SK-N-SH treated with all-trans-retinoic acid at 6 μM for 48 hours (cell line): Measurements from ENCODE around the gene LRP8.

ENCODE experiments used
- ATAC-seq: fragments of 200-7000 bp; cut with Tn5 transposase; 3 replicates; pipeline ENCODE4 v1.9.1; 2020; ENCODE audit warnings: mild to moderate bottlenecking, moderate library complexity
- ARNTL ChIP-seq: fragments of 450-650 bp; formaldehyde crosslinking; IDR thresholded peaks from 2 replicates; pipeline ENCODE4 v1.5.0; 2020; ENCODE audit warnings: low read depth, mild to moderate bottlenecking, moderate library complexity, borderline replicate concordance
- BACH2 ChIP-seq: fragments of 250-450 bp; sonication (Bioruptor Pico); IDR thresholded peaks from 2 replicates; pipeline ENCODE4 v1.9.0; 2021; ENCODE audit warnings: mild to moderate bottlenecking, borderline replicate concordance
- CSDC2 ChIP-seq: fragments of 250-450 bp; sonication (Bioruptor Pico); IDR thresholded peaks from 2 replicates; pipeline ENCODE4 v1.5.0; 2020; ENCODE audit warnings: mild to moderate bottlenecking, moderate library complexity
- ESRRG ChIP-seq: fragments of 250-450 bp; sonication (Bioruptor Pico); IDR thresholded peaks from 2 replicates; pipeline ENCODE4 v1.6.1; 2021; ENCODE audit warnings: mild to moderate bottlenecking
- ISL1 ChIP-seq: fragments of 250-450 bp; sonication (Bioruptor Pico); IDR thresholded peaks from 2 replicates; pipeline ENCODE4 v2.1.2; 2022; ENCODE audit warnings: mild to moderate bottlenecking, moderate library complexity
- PPARA ChIP-seq: fragments of 250-450 bp; sonication (Bioruptor Pico); IDR thresholded peaks from 2 replicates; pipeline ENCODE4 v1.5.0; 2020; ENCODE audit warnings: mild to moderate bottlenecking, borderline replicate concordance
- RARB ChIP-seq: fragments of 250-450 bp; sonication (Bioruptor Pico); IDR thresholded peaks from 2 replicates; pipeline ENCODE4 v1.8.0; 2021; ENCODE audit warnings: mild to moderate bottlenecking, moderate library complexity
- SNAI2 ChIP-seq: fragments of 250-450 bp; sonication (Bioruptor Pico); IDR thresholded peaks from 2 replicates; pipeline ENCODE4 v1.5.0; 2020; ENCODE audit warnings: mild to moderate bottlenecking, moderate library complexity
- TCF4 ChIP-seq: fragments of 250-450 bp; sonication (Bioruptor Pico); IDR thresholded peaks from 2 replicates; pipeline ENCODE4 v1.8.0; 2021; ENCODE audit warnings: mild to moderate bottlenecking, moderate library complexity, borderline replicate concordance
- TOX ChIP-seq: fragments of 250-450 bp; sonication (Bioruptor Pico); IDR thresholded peaks from 2 replicates; pipeline ENCODE4 v1.8.0; 2021; ENCODE audit warnings: mild to moderate bottlenecking, moderate library complexity, borderline replicate concordance
- ZC3H10 ChIP-seq: fragments of 250-450 bp; sonication (Bioruptor Pico); IDR thresholded peaks from 2 replicates; pipeline ENCODE4 v1.5.1; 2021; ENCODE audit warnings: mild to moderate bottlenecking, moderate library complexity
- ZFP30 ChIP-seq: fragments of 450-650 bp; formaldehyde crosslinking; IDR thresholded peaks from 2 replicates; pipeline ENCODE4 v1.5.0; 2022; ENCODE audit warnings: mild to moderate bottlenecking, moderate library complexity
- ZNF565 ChIP-seq: fragments of 450-650 bp; formaldehyde crosslinking; conservative IDR thresholded peaks from 2 replicates; pipeline ENCODE4 v1.5.0; 2020; ENCODE audit warnings: low read depth, mild to moderate bottlenecking, moderate library complexity
- ZNF70 ChIP-seq: fragments of 450-650 bp; formaldehyde crosslinking; IDR thresholded peaks from 2 replicates; pipeline ENCODE4 v1.5.0; 2020; ENCODE audit warnings: mild to moderate bottlenecking, moderate library complexity
- ZNF8 ChIP-seq: fragments of 450-650 bp; formaldehyde crosslinking; IDR thresholded peaks from 2 replicates; pipeline ENCODE4 v1.5.0; 2020; ENCODE audit warnings: mild to moderate bottlenecking, moderate library complexity
- TF ChIP-seq, protein P1 (sequence below): fragments of 250-450 bp; sonication (Bioruptor Pico); IDR thresholded peaks from 2 replicates; pipeline ENCODE4 v1.5.1; 2021; ENCODE audit warnings: mild to moderate bottlenecking, moderate library complexity
- TF ChIP-seq, protein P2 (sequence below): fragments of 250-450 bp; sonication (Bioruptor Pico); IDR thresholded peaks from 2 replicates; pipeline ENCODE4 v1.8.0; 2021; ENCODE audit warnings: low read depth, mild to moderate bottlenecking, moderate library complexity, borderline replicate concordance
- TF ChIP-seq, protein P3 (sequence below): fragments of 250-450 bp; sonication (Bioruptor Pico); IDR thresholded peaks from 2 replicates; pipeline ENCODE4 v1.5.0; 2020; ENCODE audit warnings: mild to moderate bottlenecking, moderate library complexity
- TF ChIP-seq, protein P4 (sequence below): fragments of 250-450 bp; sonication (Bioruptor Pico); IDR thresholded peaks from 2 replicates; pipeline ENCODE4 v1.5.1; 2020; ENCODE audit warnings: low read depth, mild to moderate bottlenecking, moderate library complexity
- TF ChIP-seq, protein P5 (sequence below): fragments of 250-450 bp; sonication (Bioruptor Pico); IDR thresholded peaks from 2 replicates; pipeline ENCODE4 v1.8.0; 2020; ENCODE audit warnings: mild to moderate bottlenecking, moderate library complexity, borderline replicate concordance

Gene LRP8

DNA sequence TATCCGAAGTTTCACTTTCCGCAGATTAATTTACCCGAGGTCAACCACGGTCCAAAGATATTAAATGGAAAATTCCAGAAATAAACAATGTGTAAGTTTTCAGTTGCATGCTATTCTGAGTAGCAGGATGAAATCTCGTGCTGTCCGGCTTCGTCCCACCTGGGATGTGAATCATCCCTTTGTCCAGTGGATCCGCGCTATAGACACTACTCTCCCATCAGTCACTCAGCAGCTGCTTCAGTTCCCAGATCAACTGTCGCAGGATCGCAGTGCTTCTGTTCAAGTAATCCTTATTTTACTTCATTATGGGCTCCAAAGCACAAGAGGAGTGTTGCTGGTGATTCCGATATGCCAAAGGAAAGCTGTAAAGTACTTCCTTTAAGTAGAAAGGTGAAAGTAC is 8.3 kb upstream of the LRP8 start (continued):
- TF ChIP-seq, protein P1, sequence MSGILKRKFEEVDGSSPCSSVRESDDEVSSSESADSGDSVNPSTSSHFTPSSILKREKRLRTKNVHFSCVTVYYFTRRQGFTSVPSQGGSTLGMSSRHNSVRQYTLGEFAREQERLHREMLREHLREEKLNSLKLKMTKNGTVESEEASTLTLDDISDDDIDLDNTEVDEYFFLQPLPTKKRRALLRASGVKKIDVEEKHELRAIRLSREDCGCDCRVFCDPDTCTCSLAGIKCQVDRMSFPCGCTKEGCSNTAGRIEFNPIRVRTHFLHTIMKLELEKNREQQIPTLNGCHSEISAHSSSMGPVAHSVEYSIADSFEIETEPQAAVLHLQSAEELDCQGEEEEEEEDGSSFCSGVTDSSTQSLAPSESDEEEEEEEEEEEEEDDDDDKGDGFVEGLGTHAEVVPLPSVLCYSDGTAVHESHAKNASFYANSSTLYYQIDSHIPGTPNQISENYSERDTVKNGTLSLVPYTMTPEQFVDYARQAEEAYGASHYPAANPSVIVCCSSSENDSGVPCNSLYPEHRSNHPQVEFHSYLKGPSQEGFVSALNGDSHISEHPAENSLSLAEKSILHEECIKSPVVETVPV (CRISPR knock-in tag): no peak
- TF ChIP-seq, protein P2, sequence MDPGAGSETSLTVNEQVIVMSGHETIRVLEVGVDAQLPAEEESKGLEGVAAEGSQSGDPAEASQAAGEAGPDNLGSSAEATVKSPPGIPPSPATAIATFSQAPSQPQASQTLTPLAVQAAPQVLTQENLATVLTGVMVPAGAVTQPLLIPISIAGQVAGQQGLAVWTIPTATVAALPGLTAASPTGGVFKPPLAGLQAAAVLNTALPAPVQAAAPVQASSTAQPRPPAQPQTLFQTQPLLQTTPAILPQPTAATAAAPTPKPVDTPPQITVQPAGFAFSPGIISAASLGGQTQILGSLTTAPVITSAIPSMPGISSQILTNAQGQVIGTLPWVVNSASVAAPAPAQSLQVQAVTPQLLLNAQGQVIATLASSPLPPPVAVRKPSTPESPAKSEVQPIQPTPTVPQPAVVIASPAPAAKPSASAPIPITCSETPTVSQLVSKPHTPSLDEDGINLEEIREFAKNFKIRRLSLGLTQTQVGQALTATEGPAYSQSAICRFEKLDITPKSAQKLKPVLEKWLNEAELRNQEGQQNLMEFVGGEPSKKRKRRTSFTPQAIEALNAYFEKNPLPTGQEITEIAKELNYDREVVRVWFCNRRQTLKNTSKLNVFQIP (CRISPR knock-in tag): no peak
- TF ChIP-seq PPARA (no peak), TOX (CRISPR knock-in tag) (no peak), ZNF70 (CRISPR knock-in tag) (no peak)

DNA sequence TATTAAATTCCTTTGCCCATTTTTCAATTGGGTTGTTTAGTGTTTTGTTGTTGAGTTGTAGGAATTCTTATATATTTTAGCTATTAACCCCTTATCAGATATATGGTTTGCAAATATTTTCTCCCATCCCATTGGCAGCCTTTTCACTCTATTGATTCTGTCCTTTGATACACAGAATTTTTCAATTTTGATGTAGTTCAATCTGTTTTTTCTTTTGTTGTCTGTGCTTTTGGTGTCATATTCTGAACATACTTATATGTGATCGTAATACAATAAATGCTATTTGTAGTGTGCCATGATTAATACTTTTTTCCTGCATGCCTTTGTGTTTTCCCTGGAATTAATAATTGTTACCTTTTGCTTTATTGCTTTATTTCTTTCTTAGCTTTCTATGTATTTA is 7.8 kb upstream of the LRP8 start:
- ATAC-seq: no peak
- TF ChIP-seq, protein P3, sequence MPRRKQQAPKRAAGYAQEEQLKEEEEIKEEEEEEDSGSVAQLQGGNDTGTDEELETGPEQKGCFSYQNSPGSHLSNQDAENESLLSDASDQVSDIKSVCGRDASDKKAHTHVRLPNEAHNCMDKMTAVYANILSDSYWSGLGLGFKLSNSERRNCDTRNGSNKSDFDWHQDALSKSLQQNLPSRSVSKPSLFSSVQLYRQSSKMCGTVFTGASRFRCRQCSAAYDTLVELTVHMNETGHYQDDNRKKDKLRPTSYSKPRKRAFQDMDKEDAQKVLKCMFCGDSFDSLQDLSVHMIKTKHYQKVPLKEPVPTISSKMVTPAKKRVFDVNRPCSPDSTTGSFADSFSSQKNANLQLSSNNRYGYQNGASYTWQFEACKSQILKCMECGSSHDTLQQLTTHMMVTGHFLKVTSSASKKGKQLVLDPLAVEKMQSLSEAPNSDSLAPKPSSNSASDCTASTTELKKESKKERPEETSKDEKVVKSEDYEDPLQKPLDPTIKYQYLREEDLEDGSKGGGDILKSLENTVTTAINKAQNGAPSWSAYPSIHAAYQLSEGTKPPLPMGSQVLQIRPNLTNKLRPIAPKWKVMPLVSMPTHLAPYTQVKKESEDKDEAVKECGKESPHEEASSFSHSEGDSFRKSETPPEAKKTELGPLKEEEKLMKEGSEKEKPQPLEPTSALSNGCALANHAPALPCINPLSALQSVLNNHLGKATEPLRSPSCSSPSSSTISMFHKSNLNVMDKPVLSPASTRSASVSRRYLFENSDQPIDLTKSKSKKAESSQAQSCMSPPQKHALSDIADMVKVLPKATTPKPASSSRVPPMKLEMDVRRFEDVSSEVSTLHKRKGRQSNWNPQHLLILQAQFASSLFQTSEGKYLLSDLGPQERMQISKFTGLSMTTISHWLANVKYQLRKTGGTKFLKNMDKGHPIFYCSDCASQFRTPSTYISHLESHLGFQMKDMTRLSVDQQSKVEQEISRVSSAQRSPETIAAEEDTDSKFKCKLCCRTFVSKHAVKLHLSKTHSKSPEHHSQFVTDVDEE (CRISPR knock-in tag): no peak
- no peak for TF ChIP-seq RARB (CRISPR knock-in tag)
- TF ChIP-seq, protein P4, sequence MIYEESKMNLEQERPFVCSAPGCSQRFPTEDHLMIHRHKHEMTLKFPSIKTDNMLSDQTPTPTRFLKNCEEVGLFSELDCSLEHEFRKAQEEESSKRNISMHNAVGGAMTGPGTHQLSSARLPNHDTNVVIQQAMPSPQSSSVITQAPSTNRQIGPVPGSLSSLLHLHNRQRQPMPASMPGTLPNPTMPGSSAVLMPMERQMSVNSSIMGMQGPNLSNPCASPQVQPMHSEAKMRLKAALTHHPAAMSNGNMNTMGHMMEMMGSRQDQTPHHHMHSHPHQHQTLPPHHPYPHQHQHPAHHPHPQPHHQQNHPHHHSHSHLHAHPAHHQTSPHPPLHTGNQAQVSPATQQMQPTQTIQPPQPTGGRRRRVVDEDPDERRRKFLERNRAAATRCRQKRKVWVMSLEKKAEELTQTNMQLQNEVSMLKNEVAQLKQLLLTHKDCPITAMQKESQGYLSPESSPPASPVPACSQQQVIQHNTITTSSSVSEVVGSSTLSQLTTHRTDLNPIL: no peak
- TF ChIP-seq ISL1: no peak
- TF ChIP-seq ZNF70 (CRISPR knock-in tag): no peak
- no peak for TF ChIP-seq ZC3H10 (CRISPR knock-in tag)
- TF ChIP-seq TOX (CRISPR knock-in tag): no peak
- TF ChIP-seq, protein P5, sequence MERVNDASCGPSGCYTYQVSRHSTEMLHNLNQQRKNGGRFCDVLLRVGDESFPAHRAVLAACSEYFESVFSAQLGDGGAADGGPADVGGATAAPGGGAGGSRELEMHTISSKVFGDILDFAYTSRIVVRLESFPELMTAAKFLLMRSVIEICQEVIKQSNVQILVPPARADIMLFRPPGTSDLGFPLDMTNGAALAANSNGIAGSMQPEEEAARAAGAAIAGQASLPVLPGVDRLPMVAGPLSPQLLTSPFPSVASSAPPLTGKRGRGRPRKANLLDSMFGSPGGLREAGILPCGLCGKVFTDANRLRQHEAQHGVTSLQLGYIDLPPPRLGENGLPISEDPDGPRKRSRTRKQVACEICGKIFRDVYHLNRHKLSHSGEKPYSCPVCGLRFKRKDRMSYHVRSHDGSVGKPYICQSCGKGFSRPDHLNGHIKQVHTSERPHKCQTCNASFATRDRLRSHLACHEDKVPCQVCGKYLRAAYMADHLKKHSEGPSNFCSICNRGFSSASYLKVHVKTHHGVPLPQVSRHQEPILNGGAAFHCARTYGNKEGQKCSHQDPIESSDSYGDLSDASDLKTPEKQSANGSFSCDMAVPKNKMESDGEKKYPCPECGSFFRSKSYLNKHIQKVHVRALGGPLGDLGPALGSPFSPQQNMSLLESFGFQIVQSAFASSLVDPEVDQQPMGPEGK: no peak
- no peak for TF ChIP-seq ESRRG (CRISPR knock-in tag)
- TF ChIP-seq, protein P2 (CRISPR knock-in tag): no peak
- no peak for TF ChIP-seq SNAI2 (CRISPR knock-in tag)
- TF ChIP-seq CSDC2 (CRISPR knock-in tag): no peak
- no peak for TF ChIP-seq PPARA
- TF ChIP-seq ZNF565: no peak
- TF ChIP-seq, protein P1 (CRISPR knock-in tag): no peak
- no peak for TF ChIP-seq BACH2
- TF ChIP-seq TCF4 (CRISPR knock-in tag): no peak
- no peak for TF ChIP-seq ARNTL (CRISPR knock-in tag)
- TF ChIP-seq ZNF8 (CRISPR knock-in tag): no peak
- no peak for TF ChIP-seq ZFP30 (CRISPR knock-in tag)
